HG02885 (cell line): ENCODE measurements around the gene BTNL8.

Source experiments
- ATAC-seq: cut with Tn5 transposase; IDR thresholded peaks from one replicate; pipeline ENCODE4 v1.9.1; 2021; ENCODE audit warnings: mild to moderate bottlenecking; ENCODE audit not compliant: unreplicated experiment, poor library complexity

The BTNL8 gene

GRCh38 chr5:180898621-180899246 is at the start of gene BTNL8:
TSS of gene BTNL8 (plus strand) at chr5:180899159. CDS start at chr5:180899311, 152 bp downstream.
- ATAC-seq = no peak

GRCh38 chr5:180849827-180850226 is 49.1 kb upstream of the BTNL8 start:
- no peak for ATAC-seq

GRCh38 chr5:180850434-180851078 is 48.4 kb upstream of the BTNL8 start:
- ATAC-seq = no peak

- no peak for ATAC-seq
These were observed 46.5 kb upstream of the BTNL8 start for GRCh38 chr5:180852495-180852894.

GRCh38 chr5:180853121-180853847 is 45.7 kb upstream of the BTNL8 start:
- ATAC-seq = no peak

GRCh38 chr5:180853848-180854176 is 45.1 kb upstream of the BTNL8 start:
- ATAC-seq = no peak

GRCh38 chr5:180858586-180858985 is 40.4 kb upstream of the BTNL8 start:
- ATAC-seq = no peak

GRCh38 chr5:180860273-180860886 is 38.6 kb upstream of the BTNL8 start:
- ATAC-seq = peak; percentile 51

GRCh38 chr5:180860887-180861822 is 37.8 kb upstream of the BTNL8 start, which contains the start of gene ZFP62:
TSS of gene ZFP62 (minus strand) at chr5:180861276. CDS start at chr5:180861219, 57 bp downstream.
- peak; percentile 86 for ATAC-seq

GRCh38 chr5:180862645-180863044 is 36.3 kb upstream of the BTNL8 start:
- ATAC-seq = no peak

GRCh38 chr5:180865981-180866695 is 32.8 kb upstream of the BTNL8 start:
- no peak for ATAC-seq

- no peak for ATAC-seq
These were observed 32.0 kb upstream of the BTNL8 start for GRCh38 chr5:180866985-180867384.

- ATAC-seq = peak; percentile 56
These were observed 30.0 kb upstream of the BTNL8 start for GRCh38 chr5:180868960-180869359.

GRCh38 chr5:180869587-180869986 is 29.4 kb upstream of the BTNL8 start:
- no peak for ATAC-seq

- no peak for ATAC-seq
These were observed 28.5 kb upstream of the BTNL8 start for GRCh38 chr5:180870276-180871068.

- ATAC-seq = no peak
These were observed 26.5 kb upstream of the BTNL8 start for GRCh38 chr5:180872419-180872818.

- ATAC-seq = peak; percentile 50
These were observed 25.1 kb upstream of the BTNL8 start for GRCh38 chr5:180873615-180874520.
